HG03469 (cell line): Measurements from ENCODE around the gene COPZ1.

Experiments used
- ATAC-seq: cut with Tn5 transposase; IDR thresholded peaks from one replicate; pipeline ENCODE4 v1.9.1; 2021; ENCODE audit warnings: mild to moderate bottlenecking, moderate library complexity, moderate number of reproducible peaks; ENCODE audit not compliant: unreplicated experiment

Gene COPZ1

GRCh38 chr12:54374562-54375258, 49.8 kb downstream of the COPZ1 start:
- ATAC-seq, result no peak

GRCh38 chr12:54375259-54375579, 50.3 kb downstream of the COPZ1 start:
- no peak for ATAC-seq

GRCh38 chr12:54376596-54376995, 51.7 kb downstream of the COPZ1 start:
- ATAC-seq, result no peak

- ATAC-seq, result no peak
Observed at GRCh38 chr12:54377007-54377406, 52.1 kb downstream of the COPZ1 start.

- no peak for ATAC-seq
Observed at GRCh38 chr12:54377797-54378515, 53.0 kb downstream of the COPZ1 start.

- no peak for ATAC-seq
Observed at GRCh38 chr12:54378796-54379397, 54.0 kb downstream of the COPZ1 start.

- no peak for ATAC-seq
Observed at GRCh38 chr12:54379398-54380201, 54.7 kb downstream of the COPZ1 start.

GRCh38 chr12:54381136-54381535, 56.2 kb downstream of the COPZ1 start:
- ATAC-seq, result no peak

- no peak for ATAC-seq
Observed at GRCh38 chr12:54383041-54383609, 58.2 kb downstream of the COPZ1 start.

- peak; percentile 36 for ATAC-seq
Observed at GRCh38 chr12:54384591-54385041, 59.7 kb downstream of the COPZ1 start, which contains the start of gene ZNF385A. TSS of gene ZNF385A (minus strand) at chr12:54384733. CDS start at chr12:54384514, 219 bp downstream.

GRCh38 chr12:54385251-54385914, 60.5 kb downstream of the COPZ1 start:
- peak; percentile 28 for ATAC-seq

- no peak for ATAC-seq
Observed at GRCh38 chr12:54386403-54387113, 61.6 kb downstream of the COPZ1 start.

- ATAC-seq, result no peak
Observed at GRCh38 chr12:54387114-54387467, 62.2 kb downstream of the COPZ1 start.

GRCh38 chr12:54388237-54389133, 63.6 kb downstream of the COPZ1 start:
- no peak for ATAC-seq

- ATAC-seq, result no peak
Observed at GRCh38 chr12:54389134-54389508, 64.2 kb downstream of the COPZ1 start.

GRCh38 chr12:54389607-54390175, 64.8 kb downstream of the COPZ1 start:
- no peak for ATAC-seq

- no peak for ATAC-seq
Observed at GRCh38 chr12:54390176-54390667, 65.3 kb downstream of the COPZ1 start.
